Liver (tissue), 3 donors: ENCODE results near the gene MACROH2A1.

Experiments
- EGR1 ChIP-seq, 2 donors: IDR thresholded peaks; 2 replicates each; pipeline ENCODE4 v1.6.1; 2016 to 2018; ENCODE audit warnings: antibody characterized with exemption in 2 of 2, low read depth in 2 of 2
- HNF4A ChIP-seq, 2 donors: conservative IDR thresholded peaks; 2 replicates each; pipeline ENCODE4 v1.6.1; 2016; ENCODE audit warnings: antibody characterized with exemption in 2 of 2, mild to moderate bottlenecking in 2 of 2
- HNF4G ChIP-seq: IDR thresholded peaks from 2 replicates; pipeline ENCODE4 v1.6.1; 2016; ENCODE audit warnings: antibody characterized with exemption
- JUND ChIP-seq, 2 donors: IDR thresholded peaks; 2 replicates each; pipeline ENCODE4 v1.6.1; 2016; ENCODE audit warnings: antibody characterized with exemption in 2 of 2
- RAD21 ChIP-seq, 2 donors: IDR thresholded peaks; 2 replicates each; pipeline ENCODE4 v1.6.1; 2016; ENCODE audit warnings: antibody characterized with exemption in 2 of 2, mild to moderate bottlenecking in 2 of 2
- RXRA ChIP-seq, 2 donors: IDR thresholded peaks; 2 replicates each; pipeline ENCODE4 v1.6.1; 2017 to 2018; ENCODE audit warnings: antibody characterized with exemption in 2 of 2, mild to moderate bottlenecking in 1 of 2
- SP1 ChIP-seq: IDR thresholded peaks from 2 replicates; pipeline ENCODE4 v1.6.1; 2018; ENCODE audit warnings: antibody characterized with exemption, mild to moderate bottlenecking
- TAF1 ChIP-seq: conservative IDR thresholded peaks from 2 replicates; pipeline ENCODE4 v1.6.1; 2016; ENCODE audit warnings: antibody characterized with exemption, mild to moderate bottlenecking
- YY1 ChIP-seq: IDR thresholded peaks from 2 replicates; pipeline ENCODE4 v1.6.1; 2016; ENCODE audit warnings: antibody characterized with exemption, mild to moderate bottlenecking
- TF ChIP-seq, protein P1 (sequence below): fragments of 150-350 bp; IDR thresholded peaks from 2 replicates; pipeline ENCODE4 v1.5.1; 2017; ENCODE audit warnings: improper control_type of control experiment, low read depth, low read length; ENCODE audit not compliant: missing input control
- TF ChIP-seq, protein P2 (sequence below): IDR thresholded peaks from 2 replicates; pipeline ENCODE4 v1.6.1; 2016; ENCODE audit warnings: antibody characterized with exemption, mild to moderate bottlenecking
- TF ChIP-seq, protein P3 (sequence below): IDR thresholded peaks from 2 replicates; pipeline ENCODE4 v1.6.1; 2016; ENCODE audit warnings: antibody characterized with exemption
- TF ChIP-seq, protein P4 (sequence below): IDR thresholded peaks from 2 replicates; pipeline ENCODE4 v1.6.1; 2016; ENCODE audit warnings: antibody characterized with exemption
- TF ChIP-seq, protein P5 (sequence below): IDR thresholded peaks from 2 replicates; pipeline ENCODE4 v1.6.1; 2016; ENCODE audit warnings: antibody characterized with exemption
- donor health status: healthy.
- donor health status: healthy.

DNA sequence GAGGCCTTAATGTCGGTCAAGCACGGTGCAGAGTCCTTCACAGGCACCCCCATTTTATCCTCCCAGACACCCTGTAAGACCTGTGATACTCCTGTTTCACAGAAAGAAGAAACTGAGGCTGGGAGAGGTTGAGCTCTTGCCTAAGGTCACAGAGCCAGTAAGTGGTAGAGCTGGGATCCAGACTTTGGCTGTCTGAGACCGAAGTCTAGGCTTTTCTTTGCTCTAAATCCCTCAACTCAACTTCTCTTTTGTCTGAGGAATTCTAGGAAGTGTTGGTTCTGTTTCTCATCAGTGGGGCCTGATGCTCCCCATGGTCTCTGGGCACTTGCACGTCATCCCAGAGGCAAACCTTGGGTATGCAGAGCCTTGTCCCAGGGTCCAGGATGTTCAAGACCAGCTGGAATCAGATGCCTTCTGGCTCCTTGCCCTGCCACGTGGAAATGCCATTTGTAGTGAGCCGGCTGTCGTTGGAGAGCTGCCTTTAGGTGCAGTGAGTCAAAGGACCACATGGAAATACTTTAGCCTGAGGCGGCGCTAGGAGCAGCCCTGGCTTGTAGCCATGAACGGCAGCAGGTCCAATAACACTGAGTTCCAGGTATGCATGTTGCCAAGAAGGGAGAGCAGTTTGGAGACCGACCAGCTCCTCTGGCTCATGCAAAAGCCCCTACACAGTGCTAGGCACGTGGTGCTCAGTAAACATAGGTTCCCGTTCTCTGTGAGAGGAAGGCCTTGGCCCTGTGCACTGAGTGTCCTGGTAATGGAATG lies 38.9 kb upstream of the MACROH2A1 start:
- TF ChIP-seq JUND (IDR thresholded peaks at IDR 0.05), result no peak
- TF ChIP-seq, protein P1, sequence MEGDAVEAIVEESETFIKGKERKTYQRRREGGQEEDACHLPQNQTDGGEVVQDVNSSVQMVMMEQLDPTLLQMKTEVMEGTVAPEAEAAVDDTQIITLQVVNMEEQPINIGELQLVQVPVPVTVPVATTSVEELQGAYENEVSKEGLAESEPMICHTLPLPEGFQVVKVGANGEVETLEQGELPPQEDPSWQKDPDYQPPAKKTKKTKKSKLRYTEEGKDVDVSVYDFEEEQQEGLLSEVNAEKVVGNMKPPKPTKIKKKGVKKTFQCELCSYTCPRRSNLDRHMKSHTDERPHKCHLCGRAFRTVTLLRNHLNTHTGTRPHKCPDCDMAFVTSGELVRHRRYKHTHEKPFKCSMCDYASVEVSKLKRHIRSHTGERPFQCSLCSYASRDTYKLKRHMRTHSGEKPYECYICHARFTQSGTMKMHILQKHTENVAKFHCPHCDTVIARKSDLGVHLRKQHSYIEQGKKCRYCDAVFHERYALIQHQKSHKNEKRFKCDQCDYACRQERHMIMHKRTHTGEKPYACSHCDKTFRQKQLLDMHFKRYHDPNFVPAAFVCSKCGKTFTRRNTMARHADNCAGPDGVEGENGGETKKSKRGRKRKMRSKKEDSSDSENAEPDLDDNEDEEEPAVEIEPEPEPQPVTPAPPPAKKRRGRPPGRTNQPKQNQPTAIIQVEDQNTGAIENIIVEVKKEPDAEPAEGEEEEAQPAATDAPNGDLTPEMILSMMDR, result no peak
- TF ChIP-seq, protein P2, sequence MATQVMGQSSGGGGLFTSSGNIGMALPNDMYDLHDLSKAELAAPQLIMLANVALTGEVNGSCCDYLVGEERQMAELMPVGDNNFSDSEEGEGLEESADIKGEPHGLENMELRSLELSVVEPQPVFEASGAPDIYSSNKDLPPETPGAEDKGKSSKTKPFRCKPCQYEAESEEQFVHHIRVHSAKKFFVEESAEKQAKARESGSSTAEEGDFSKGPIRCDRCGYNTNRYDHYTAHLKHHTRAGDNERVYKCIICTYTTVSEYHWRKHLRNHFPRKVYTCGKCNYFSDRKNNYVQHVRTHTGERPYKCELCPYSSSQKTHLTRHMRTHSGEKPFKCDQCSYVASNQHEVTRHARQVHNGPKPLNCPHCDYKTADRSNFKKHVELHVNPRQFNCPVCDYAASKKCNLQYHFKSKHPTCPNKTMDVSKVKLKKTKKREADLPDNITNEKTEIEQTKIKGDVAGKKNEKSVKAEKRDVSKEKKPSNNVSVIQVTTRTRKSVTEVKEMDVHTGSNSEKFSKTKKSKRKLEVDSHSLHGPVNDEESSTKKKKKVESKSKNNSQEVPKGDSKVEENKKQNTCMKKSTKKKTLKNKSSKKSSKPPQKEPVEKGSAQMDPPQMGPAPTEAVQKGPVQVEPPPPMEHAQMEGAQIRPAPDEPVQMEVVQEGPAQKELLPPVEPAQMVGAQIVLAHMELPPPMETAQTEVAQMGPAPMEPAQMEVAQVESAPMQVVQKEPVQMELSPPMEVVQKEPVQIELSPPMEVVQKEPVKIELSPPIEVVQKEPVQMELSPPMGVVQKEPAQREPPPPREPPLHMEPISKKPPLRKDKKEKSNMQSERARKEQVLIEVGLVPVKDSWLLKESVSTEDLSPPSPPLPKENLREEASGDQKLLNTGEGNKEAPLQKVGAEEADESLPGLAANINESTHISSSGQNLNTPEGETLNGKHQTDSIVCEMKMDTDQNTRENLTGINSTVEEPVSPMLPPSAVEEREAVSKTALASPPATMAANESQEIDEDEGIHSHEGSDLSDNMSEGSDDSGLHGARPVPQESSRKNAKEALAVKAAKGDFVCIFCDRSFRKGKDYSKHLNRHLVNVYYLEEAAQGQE, result no peak
- TF ChIP-seq, protein P3, sequence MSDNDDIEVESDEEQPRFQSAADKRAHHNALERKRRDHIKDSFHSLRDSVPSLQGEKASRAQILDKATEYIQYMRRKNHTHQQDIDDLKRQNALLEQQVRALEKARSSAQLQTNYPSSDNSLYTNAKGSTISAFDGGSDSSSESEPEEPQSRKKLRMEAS, result no peak
- no peak for TF ChIP-seq SP1
- TF ChIP-seq YY1, result no peak
- no peak for TF ChIP-seq TAF1
- no peak for TF ChIP-seq RXRA (IDR thresholded peaks at IDR 0.05)
- TF ChIP-seq, protein P4, sequence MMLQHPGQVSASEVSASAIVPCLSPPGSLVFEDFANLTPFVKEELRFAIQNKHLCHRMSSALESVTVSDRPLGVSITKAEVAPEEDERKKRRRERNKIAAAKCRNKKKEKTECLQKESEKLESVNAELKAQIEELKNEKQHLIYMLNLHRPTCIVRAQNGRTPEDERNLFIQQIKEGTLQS, result no peak
- TF ChIP-seq EGR1 (IDR thresholded peaks at IDR 0.05; ENCODE audit: low read depth in 2 of 2), result no peak
- TF ChIP-seq, protein P5, sequence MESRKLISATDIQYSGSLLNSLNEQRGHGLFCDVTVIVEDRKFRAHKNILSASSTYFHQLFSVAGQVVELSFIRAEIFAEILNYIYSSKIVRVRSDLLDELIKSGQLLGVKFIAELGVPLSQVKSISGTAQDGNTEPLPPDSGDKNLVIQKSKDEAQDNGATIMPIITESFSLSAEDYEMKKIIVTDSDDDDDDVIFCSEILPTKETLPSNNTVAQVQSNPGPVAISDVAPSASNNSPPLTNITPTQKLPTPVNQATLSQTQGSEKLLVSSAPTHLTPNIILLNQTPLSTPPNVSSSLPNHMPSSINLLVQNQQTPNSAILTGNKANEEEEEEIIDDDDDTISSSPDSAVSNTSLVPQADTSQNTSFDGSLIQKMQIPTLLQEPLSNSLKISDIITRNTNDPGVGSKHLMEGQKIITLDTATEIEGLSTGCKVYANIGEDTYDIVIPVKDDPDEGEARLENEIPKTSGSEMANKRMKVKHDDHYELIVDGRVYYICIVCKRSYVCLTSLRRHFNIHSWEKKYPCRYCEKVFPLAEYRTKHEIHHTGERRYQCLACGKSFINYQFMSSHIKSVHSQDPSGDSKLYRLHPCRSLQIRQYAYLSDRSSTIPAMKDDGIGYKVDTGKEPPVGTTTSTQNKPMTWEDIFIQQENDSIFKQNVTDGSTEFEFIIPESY, result no peak
- TF ChIP-seq RAD21 (IDR thresholded peaks at IDR 0.05), result no peak
- no peak for TF ChIP-seq HNF4A (conservative IDR thresholded peaks at IDR 0.05)
- TF ChIP-seq HNF4G, result no peak
